ENCODE results near the gene ACLY.
"Not testable (repeated sequence)": the region's sequence is repeated elsewhere in the genome, so short reads cannot be mapped to it uniquely, and the experiment has no call there.

Gene ACLY

DNA sequence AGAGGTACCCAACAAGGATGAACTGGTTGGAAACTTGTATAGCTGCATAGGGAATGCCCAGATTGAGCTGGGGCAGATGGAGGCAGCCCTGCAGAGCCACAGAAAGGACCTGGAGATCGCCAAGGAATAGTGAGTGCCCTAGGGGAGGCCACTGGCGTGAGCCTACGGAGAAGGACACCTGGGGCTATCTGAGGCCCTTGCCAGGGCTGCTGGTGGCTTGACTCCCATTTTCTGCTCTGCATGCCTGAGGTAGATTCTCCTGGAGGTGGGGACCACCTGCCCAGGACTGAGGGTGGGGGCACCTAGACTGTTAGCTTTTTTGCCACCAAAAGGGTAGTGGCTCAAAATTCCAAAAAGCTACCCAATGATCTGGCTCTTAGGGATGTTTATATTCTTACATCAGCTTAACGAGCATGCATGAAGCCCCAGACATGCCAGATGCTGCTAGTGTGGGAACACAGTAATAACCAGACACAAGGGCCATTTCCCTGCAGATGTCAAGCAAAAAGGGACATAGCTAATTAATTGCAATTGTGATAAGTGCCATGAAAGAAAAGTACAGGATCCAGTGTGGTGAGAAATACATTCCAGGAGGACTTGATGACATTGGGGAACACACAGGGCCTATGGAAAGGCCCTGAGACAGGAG, 20.4 kb upstream of the ACLY start:
- no peak for DNase-seq

DNA sequence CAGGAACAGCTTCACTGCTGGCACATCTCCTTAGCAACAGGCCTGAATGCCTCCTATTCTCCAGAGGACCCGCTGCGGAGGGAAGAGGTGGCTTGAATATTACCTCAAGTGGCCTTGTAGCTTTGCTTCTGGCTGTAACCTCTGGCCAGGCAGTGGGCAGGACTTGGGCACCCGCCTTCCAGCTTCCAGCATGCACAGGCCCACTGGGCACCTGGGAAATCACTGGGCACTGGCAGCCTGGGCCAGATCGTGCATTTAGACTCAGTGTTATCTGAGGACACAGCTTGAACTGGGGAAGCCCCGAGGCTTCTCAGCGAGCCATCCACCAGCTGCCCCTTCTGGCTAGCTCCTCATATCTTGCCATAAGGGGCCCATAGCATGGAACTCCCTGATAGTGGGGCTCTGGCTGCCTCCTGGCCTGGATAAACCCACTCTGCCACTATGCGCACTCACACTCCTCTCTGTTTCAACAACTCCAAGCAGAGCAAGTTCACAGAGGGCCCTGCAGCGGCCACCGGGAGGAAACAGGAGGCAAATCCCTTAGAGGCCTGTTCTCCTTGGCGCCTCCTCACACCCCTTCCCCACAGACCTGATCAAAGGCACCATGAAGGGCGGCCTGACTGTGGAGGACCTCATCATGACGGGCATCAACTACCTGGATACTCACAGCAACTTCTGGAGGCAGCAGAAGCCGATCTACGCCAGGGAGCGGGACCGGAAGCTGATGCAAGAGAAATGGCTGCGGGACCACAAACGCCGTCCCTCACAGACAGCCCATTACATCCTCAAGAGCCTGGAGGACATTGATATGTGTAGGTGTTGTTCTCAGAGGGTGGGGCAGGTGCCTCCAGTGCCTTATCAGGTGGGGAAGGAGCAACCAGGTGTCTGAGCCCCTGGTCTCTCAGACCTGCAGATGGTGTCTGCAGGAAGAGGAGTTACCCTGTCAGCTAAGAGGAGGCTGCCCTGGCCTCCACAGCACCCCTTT, 19.5 kb upstream of the ACLY start:
- DNase-seq: no peak

DNA sequence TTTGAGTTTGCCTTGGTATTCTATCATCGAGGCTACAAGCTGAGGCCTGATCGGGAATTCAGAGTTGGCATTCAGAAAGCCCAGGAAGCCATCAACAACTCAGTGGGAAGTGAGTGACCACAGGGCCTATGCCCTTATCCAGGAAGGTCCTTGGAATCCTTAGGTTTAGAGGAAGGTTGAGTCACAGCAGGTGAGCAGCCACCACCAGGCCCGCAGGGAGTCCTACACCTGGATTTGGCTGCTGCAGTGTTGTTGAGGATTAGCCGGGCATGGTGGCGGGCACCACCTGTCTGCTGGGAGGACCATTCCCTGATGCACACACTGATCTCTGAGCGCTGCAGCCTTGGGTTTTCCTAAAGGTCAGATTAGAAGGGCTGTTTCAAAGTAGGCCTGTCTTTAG, 16.9 kb upstream of the ACLY start:
- DNase-seq: no peak

- no peak for DNase-seq
These were observed 14.2 kb upstream of the ACLY start for GRCh38 chr17:41932816-41933389.

- not testable (repeated sequence) for DNase-seq
These were observed 13.0 kb upstream of the ACLY start for GRCh38 chr17:41931715-41932114.

DNA sequence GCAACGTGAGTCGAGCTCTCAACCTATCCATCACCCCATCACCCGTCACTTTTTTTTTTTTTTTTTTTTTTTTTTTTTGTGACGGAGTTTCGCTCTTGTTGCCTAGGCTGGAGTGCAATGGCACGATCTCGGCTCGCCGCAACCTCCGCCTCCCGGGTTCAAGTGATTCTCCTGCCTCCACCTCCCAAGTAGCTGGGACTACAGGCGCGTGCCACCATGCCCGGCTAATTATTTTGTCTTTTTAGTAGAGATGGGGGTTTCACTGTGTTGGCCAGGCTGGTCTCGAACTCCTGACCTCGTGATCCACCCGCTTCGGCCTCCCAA, 12.0 kb upstream of the ACLY start:
- DNase-seq: not testable (repeated sequence)

DNA sequence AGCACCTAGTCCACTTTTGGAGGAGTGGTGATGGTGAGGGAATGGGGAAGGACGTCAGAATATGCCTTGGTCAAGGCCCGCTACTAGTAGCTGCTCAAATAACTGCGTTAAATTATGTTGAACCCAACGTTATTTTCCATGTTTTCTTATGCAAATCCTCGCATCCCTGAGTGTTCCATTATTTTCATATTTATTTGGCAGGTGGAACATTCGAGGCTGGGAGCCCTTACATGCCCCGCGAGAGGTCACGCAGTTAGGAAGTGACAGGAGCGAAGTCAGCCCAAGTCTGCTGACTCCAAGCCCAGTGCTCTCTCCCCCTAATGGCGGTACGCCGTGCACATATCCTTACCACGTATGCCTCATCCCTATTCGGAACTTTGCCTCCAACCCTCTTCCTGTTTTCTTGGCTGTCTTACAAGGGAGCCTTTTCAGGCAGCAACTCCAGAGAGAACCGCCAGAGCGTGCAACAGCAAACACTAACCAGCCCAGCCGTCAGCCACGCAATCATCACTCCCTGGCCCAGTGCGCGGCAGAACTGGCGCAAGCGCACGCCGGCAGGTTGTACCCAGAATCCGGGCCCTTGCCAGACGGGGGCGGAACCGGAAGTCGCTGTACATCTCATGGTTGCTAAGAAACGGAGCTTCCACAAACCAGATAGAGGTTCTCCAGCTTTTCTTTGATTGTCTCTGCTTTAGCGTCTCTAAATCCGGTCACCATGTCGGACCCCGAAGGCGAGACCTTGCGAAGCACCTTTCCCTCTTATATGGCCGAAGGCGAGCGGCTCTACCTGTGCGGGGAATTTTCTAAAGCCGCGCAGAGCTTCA, 11.5 kb upstream of the ACLY start, which contains the start of gene ODAD4:
ODAD4 (plus strand) TSS at position 609 of the 824 bp plus-strand sequence; CDS start at position 716, 107 bp downstream.
- peak; percentile 93 for DNase-seq

- DNase-seq: no peak
These were observed 10.0 kb upstream of the ACLY start for GRCh38 chr17:41928693-41929251.

DNA sequence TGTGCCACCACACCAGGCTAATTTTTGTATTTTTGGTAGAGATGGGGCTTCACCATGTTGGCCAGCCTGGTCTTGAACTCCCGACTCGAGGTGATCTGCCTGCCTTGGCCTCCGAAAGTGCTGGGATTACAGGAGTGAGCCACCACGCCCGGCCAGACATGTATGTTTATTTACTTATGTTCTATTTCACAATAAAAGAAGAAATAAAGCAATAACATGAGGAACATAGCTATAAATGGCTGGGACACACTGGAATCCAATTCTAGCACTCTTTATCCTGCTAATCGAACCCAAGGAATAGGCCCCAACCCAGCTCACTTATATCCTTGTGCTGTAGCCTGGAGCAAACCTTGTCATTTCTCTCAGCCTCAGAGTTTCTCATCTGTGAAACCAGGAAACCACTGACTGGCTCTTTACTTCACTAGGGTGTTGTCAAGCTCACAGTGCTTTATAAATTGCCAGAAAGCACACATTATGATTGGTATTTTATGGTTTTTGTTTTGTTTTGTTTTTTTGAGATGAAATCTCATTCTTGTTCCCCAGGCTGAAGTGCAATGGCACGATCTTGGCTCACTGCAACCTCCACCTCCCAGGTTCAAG, 7.3 kb upstream of the ACLY start:
- no peak for DNase-seq

DNA sequence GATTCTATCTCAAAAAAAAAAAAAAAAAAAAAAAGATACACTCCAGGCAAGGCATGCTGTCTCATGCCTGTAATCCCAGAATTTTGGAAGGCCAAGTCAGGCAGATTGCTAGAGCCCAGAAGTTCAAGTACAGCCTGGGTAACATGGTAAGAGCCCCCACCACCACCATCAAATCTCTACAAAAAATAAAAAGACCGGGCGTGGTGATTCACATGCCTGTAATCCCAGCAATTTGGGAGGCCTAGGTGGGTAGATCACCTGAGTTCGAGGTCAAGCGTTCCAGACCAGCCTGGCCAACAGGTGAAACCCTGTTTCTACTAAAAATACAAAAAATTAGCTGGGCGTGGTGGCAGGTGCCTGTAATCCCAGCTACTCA, 1.8 kb upstream of the ACLY start:
- no peak for DNase-seq

DNA sequence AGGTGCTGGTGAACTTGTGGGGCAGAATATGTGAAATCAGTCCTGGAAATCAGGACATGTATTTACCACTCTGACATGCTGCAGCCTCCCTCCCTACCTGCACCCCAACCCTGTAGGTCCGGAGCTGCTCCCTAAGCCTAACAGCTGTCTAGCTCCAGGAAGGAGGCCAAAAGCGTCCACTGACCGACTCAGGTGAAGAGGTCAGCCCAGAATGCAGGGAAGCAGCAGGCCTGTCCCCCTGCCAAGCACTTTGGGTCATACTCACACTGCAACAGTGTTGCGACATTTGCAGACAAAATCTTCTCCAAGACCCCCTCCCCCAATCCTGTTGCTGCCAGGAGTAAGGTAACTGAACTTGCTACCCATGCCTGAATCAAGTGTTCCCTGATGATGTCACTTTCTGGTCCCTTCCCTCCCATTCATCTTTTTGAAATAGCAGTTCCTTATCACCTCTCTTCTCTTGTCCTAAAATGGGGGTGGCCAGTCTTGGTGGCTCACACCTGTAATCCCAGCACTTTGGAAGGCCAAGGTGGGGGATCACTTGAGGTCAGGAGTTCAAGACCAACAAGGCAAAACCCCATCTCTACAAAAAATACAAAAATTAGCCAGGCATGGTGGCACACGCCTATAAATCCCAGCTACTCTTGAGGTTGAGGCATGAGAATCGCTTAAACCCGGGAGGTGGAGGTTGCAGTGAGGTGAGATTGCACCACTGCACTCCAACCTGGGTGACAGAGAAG, 1.3 kb upstream of the ACLY start:
- DNase-seq: no peak

GRCh38 chr17:41919165-41919817, 540 bp upstream of the ACLY start:
- no peak for DNase-seq

DNA sequence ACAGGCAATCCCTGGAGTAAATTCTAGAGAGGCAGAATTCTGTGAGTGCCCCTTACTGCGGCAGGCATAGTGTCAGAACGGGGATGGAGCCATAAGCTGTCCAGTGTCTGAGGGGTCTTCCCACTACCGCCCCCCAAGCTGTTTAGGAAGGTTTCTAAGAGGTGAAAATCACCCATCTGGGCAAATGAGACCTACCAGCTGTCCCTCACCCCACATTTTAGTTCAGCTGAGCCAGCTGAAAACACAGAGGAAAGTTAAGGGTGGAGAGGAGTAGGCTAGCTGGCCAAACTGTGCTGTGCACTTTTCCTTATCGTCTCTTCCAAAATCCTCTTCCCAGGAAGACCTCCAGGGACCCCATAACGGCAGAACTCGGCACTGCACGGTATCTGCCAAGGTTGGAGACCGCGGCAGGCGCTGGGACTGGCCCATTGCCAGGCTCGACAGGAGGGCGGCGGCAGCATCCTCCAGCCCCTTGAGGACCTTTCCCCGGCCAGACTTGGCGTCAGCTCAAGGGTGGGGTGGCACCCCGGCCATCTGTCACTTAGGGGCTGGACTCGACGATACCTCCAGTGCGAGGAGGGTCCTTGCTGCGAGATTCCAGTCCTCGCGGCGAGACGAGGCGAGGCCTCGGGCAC, 955 bp downstream of the ACLY start:
- DNase-seq: peak; percentile 75

DNA sequence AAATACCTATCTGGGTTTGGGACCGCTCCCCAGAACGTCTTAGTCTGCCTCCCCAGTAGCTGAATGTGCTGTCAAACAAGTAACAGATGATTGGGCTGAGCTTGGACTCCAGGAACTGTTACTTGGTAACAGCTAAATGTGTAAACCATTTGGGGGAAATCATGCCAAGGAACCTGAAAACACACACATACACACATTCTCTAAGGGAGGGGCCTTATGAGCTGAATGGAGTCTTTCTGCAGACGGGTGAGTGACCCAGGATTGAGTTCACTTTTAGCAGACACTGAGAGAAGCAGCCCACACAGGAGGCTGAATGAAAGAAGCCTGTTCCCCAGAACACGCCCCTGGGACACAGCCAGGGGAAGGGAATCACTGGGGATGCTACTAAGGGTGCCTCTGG, 1.6 kb downstream of the ACLY start:
- no peak for DNase-seq

- DNase-seq: no peak
These were observed 3.2 kb downstream of the ACLY start for GRCh38 chr17:41915566-41915965.

- no peak for DNase-seq
These were observed 3.7 kb downstream of the ACLY start for GRCh38 chr17:41915020-41915419.

GRCh38 chr17:41914358-41914766, 4.4 kb downstream of the ACLY start:
- no peak for DNase-seq

DNA sequence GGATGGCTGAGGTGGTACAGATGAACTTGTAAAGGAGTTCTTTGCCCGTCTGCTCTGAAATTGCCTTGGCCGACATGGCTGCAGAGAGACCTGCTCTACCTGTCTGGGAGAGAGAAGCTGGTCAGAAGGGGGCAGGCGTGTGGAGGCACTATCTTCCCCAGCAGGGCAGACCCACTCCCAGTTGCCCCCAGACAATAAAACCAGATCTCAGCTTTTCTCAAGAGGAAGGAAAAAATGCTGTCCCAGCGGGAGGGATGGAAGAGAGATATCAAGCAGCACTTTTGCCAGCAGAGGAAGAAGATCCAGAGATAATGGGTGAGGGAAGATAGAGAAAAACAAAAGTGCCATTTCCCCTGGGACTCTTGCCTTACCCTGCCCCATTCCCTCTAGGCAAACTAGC, 5.0 kb downstream of the ACLY start:
- no peak for DNase-seq

GRCh38 chr17:41912925-41913324, 5.8 kb downstream of the ACLY start:
- no peak for DNase-seq

GRCh38 chr17:41910701-41911391, 7.9 kb downstream of the ACLY start:
- no peak for DNase-seq
